ENCODE measurements around the gene RORC.

The RORC gene

DNA sequence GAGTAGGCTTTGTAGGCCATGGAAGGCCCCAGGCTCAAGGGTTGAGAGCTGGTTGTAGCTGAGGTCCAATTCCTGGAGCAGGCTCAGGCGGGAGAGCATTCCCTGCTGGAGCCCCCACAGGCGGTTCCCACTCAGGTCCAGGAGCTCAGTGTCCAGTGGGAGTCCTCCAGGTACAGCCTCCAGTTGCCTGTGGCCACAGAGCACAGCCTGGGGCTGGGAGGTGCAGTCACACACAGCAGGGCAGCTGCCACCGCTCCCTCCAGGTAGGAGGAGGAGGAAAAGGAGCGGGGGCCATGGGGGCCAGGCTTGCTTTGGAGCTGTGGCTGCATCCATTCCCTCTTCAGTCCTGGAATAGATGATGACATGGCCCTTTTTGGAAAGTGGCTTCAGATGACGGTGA lies 29.2 kb downstream of the RORC start:
- TF ChIP-seq POLR2AphosphoS5 (IDR thresholded peaks at IDR 0.05; ENCODE audit: low read depth, low read length) (no peak), FOXP2 (optimal IDR thresholded peaks at IDR 0.05; ENCODE audit: borderline replicate concordance, extremely low read depth, extremely low read length, insufficient read depth) (no peak), SIN3A (IDR thresholded peaks at IDR 0.05; ENCODE audit: borderline replicate concordance, insufficient read depth, low read length) (no peak), TAF1 (IDR thresholded peaks at IDR 0.05; ENCODE audit: borderline replicate concordance, insufficient read depth, low read length) (no peak)
- TF ChIP-seq, protein P1, sequence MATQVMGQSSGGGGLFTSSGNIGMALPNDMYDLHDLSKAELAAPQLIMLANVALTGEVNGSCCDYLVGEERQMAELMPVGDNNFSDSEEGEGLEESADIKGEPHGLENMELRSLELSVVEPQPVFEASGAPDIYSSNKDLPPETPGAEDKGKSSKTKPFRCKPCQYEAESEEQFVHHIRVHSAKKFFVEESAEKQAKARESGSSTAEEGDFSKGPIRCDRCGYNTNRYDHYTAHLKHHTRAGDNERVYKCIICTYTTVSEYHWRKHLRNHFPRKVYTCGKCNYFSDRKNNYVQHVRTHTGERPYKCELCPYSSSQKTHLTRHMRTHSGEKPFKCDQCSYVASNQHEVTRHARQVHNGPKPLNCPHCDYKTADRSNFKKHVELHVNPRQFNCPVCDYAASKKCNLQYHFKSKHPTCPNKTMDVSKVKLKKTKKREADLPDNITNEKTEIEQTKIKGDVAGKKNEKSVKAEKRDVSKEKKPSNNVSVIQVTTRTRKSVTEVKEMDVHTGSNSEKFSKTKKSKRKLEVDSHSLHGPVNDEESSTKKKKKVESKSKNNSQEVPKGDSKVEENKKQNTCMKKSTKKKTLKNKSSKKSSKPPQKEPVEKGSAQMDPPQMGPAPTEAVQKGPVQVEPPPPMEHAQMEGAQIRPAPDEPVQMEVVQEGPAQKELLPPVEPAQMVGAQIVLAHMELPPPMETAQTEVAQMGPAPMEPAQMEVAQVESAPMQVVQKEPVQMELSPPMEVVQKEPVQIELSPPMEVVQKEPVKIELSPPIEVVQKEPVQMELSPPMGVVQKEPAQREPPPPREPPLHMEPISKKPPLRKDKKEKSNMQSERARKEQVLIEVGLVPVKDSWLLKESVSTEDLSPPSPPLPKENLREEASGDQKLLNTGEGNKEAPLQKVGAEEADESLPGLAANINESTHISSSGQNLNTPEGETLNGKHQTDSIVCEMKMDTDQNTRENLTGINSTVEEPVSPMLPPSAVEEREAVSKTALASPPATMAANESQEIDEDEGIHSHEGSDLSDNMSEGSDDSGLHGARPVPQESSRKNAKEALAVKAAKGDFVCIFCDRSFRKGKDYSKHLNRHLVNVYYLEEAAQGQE (IDR thresholded peaks at IDR 0.05; ENCODE audit: insufficient read depth in 1 of 2, low read depth in 2 of 2, low read length in 2 of 2), result no peak

DNA sequence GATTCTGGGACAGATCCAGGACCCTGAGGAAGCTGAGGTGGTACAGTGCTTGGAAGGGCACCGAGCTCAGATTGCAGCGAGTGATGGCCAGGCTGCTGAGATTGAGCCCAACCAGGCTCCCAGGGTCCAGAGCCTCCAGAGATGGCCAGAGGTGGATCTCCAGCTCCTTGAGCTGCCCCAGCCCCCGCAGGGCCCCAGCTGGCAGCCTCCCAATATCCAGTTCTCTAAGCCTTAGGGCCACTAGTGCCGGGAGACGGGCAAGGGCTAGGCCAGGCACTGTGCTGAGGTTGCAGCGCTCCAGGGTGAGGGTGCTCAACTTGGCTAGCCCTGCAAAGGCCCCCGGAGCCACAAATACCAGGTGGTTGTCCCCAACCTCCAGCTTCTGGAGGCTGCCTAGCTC lies 29.8 kb downstream of the RORC start:
- TF ChIP-seq TAF1 (IDR thresholded peaks at IDR 0.05; ENCODE audit: borderline replicate concordance, insufficient read depth, low read length) (no peak), FOXP2 (optimal IDR thresholded peaks at IDR 0.05; ENCODE audit: borderline replicate concordance, extremely low read depth, extremely low read length, insufficient read depth) (no peak), POLR2AphosphoS5 (IDR thresholded peaks at IDR 0.05; ENCODE audit: low read depth, low read length) (no peak), SIN3A (IDR thresholded peaks at IDR 0.05; ENCODE audit: borderline replicate concordance, insufficient read depth, low read length) (no peak)
- TF ChIP-seq, protein P1 (IDR thresholded peaks at IDR 0.05; ENCODE audit: insufficient read depth in 1 of 2, low read depth in 2 of 2, low read length in 2 of 2), result no peak

DNA sequence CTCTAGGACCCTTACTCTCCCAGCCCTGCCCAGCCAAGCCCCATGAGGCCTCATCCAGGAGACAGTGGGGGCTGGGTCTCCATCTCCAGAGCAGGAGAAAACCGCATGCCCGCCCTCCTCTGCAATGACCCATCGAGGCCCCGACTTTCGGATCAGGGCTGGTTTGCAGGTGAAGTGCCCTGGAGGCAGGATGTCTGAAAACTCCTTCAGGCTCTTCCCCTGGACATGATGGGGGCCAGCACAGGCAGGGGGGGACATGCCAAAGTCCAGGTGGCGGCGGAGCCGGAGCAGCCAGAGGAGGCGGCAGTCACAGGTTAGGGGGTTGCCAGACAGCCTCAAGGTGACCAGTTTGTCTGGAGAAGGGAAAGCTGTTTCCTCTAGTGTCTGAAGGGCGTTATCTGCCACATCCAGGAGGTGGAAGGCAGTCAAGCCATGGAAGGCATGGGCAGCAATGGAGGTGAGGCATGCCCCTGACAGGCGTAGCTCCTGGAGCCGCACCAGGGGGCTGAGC lies 30.2 kb downstream of the RORC start:
- TF ChIP-seq FOXP2 (optimal IDR thresholded peaks at IDR 0.05; ENCODE audit: borderline replicate concordance, extremely low read depth, extremely low read length, insufficient read depth), result no peak
- no peak for TF ChIP-seq TAF1 (IDR thresholded peaks at IDR 0.05; ENCODE audit: borderline replicate concordance, insufficient read depth, low read length)
- no peak for TF ChIP-seq SIN3A (IDR thresholded peaks at IDR 0.05; ENCODE audit: borderline replicate concordance, insufficient read depth, low read length)
- TF ChIP-seq POLR2AphosphoS5 (IDR thresholded peaks at IDR 0.05; ENCODE audit: low read depth, low read length), result no peak
- TF ChIP-seq, protein P1 (IDR thresholded peaks at IDR 0.05; ENCODE audit: insufficient read depth in 1 of 2, low read depth in 2 of 2, low read length in 2 of 2), result no peak

DNA sequence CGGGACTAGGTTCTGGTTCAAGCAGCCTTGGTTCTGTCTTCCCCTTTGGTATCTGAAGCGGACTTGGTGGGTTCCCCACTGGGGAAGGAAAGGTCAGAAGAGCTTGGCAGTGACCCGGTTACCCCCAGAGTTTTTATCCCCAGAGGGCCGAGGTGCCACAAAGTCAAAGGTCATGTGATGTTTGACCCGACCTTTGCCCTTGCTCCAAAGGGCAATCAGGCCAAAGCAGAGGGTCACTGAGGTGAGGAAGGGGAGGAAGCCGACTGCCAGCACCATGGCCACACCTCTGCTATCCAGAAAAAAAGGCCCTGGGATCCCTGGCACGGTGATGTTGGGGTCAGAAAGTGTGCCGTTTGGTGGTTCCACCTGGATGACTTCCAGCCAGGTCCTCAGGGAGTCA lies 30.8 kb downstream of the RORC start:
- TF ChIP-seq, protein P1 (IDR thresholded peaks at IDR 0.05; ENCODE audit: insufficient read depth in 1 of 2, low read depth in 2 of 2, low read length in 2 of 2), result no peak
- TF ChIP-seq SIN3A (IDR thresholded peaks at IDR 0.05; ENCODE audit: borderline replicate concordance, insufficient read depth, low read length), result no peak
- TF ChIP-seq POLR2AphosphoS5 (IDR thresholded peaks at IDR 0.05; ENCODE audit: low read depth, low read length), result no peak

Data from PFSK-1 (cell line).